Non-pigmented ciliary epithelial cell (primary cell): Measurements from ENCODE around the gene PROCA1.

Experiments used
- DNase-seq: peaks from one replicate; pipeline ENCODE4 v3.0.0-alpha.2; 2010; ENCODE audit warnings: low read depth

Gene PROCA1

GRCh38 chr17:28711723-28712031 is at the start of gene PROCA1:
Gene PROCA1, minus strand, starts transcription at chr17:28711888. Its CDS starts 228 bp downstream, at chr17:28711660.
- DNase-seq, result no peak

GRCh38 chr17:28760601-28761562 is 49.2 kb upstream of the PROCA1 start:
- DNase-seq, result peak; percentile 24

GRCh38 chr17:28759256-28759865 is 47.7 kb upstream of the PROCA1 start:
- DNase-seq, result no peak

GRCh38 chr17:28758411-28759121 is 46.9 kb upstream of the PROCA1 start:
- no peak for DNase-seq

- no peak for DNase-seq
Measured at GRCh38 chr17:28756049-28756804, 44.5 kb upstream of the PROCA1 start.

- no peak for DNase-seq
Measured at GRCh38 chr17:28755486-28755885, 43.8 kb upstream of the PROCA1 start.

GRCh38 chr17:28751600-28752366 is 40.1 kb upstream of the PROCA1 start:
- DNase-seq, result no peak

GRCh38 chr17:28750178-28751047 is 38.7 kb upstream of the PROCA1 start:
- peak; percentile 67 for DNase-seq

GRCh38 chr17:28749516-28750177 is 38.0 kb upstream of the PROCA1 start:
- DNase-seq, result no peak

- DNase-seq, result no peak
Measured at GRCh38 chr17:28748852-28749515, 37.3 kb upstream of the PROCA1 start.

GRCh38 chr17:28747801-28748750 is 36.4 kb upstream of the PROCA1 start:
- DNase-seq, result no peak

GRCh38 chr17:28747051-28747691 is 35.5 kb upstream of the PROCA1 start:
- no peak for DNase-seq

- DNase-seq, result no peak
Measured at GRCh38 chr17:28746611-28747050, 34.9 kb upstream of the PROCA1 start.

- DNase-seq, result no peak
Measured at GRCh38 chr17:28745786-28746411, 34.2 kb upstream of the PROCA1 start.

GRCh38 chr17:28744972-28745785 is 33.5 kb upstream of the PROCA1 start:
- no peak for DNase-seq
